ENCODE results near the gene TPO.

DNA sequence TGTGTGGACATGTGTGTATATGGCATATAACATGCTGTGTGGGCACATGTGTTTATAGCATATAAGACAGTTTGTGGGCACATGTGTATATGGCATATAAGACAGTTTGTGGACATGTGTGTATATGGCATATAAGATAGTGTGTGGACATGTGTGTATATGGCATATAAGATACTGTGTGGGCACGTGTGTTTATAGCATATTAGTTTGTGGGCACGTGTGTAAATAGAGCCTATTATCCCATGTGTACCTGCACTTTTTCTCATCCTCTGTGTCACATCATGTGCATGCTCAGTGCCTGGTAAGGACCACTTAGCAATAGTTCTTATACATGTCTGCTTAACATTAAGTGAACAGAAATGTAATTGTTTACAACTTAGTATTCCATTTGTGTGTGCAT, 45.2 kb downstream of the TPO start:
- TF ChIP-seq, protein P1, sequence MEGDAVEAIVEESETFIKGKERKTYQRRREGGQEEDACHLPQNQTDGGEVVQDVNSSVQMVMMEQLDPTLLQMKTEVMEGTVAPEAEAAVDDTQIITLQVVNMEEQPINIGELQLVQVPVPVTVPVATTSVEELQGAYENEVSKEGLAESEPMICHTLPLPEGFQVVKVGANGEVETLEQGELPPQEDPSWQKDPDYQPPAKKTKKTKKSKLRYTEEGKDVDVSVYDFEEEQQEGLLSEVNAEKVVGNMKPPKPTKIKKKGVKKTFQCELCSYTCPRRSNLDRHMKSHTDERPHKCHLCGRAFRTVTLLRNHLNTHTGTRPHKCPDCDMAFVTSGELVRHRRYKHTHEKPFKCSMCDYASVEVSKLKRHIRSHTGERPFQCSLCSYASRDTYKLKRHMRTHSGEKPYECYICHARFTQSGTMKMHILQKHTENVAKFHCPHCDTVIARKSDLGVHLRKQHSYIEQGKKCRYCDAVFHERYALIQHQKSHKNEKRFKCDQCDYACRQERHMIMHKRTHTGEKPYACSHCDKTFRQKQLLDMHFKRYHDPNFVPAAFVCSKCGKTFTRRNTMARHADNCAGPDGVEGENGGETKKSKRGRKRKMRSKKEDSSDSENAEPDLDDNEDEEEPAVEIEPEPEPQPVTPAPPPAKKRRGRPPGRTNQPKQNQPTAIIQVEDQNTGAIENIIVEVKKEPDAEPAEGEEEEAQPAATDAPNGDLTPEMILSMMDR (IDR thresholded peaks at IDR 0.05; ENCODE audit: low read length) = no peak
- TF ChIP-seq EZH2 (optimal IDR thresholded peaks at IDR 0.05; ENCODE audit: low read depth, low read length) (no peak), EZH2phosphoT487 (IDR thresholded peaks at IDR 0.05; ENCODE audit: low read length) (no peak)

Measured in MM.1S (cell line).